AG10803 (cell line): ENCODE data around the gene NOL12.
A peak's percentile ranks its signal among the peaks of the same experiment; 100 is the strongest.
"Not testable (repeated sequence)": the region's sequence is repeated elsewhere in the genome, so short reads cannot be mapped to it uniquely, and the experiment has no call there.

Source experiments
- DNase-seq: peaks from one replicate; pipeline ENCODE4 v3.0.0; 2010; ENCODE audit warnings: low read depth
- H3K4me3 ChIP-seq: 2 replicates; pipeline ENCODE4 v1.5.1; 2011; ENCODE audit warnings: mild to moderate bottlenecking, low read length, control low read depth
- TF ChIP-seq, protein P1 (sequence below): conservative IDR thresholded peaks from 2 replicates; pipeline ENCODE4 v1.5.1; 2011; ENCODE audit warnings: mild to moderate bottlenecking, low read length, control low read depth, inconsistent platforms

Gene NOL12

DNA sequence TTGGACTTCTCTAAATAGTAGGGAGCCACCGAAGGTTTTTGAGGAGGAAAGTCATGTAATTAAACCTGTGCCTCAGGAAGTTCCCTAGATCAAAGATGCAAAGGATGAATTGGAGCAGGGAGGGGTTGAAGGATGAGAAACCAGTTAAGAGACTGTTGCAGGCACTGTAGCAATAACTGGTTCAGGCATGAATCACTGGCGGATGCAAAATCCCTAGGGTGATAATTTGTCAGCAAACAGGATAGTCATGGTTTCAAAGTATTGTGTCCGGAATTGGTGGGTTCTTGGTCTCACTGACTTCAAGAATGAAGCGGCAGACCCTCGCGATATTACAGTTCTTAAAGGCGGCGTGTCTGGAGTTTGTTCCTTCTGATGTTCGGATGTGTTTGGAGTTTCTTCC is 30.6 kb downstream of the NOL12 start:
- DNase-seq: peak; percentile 82
- H3K4me3 ChIP-seq: no peak overlapping the region
- TF ChIP-seq, protein P1, sequence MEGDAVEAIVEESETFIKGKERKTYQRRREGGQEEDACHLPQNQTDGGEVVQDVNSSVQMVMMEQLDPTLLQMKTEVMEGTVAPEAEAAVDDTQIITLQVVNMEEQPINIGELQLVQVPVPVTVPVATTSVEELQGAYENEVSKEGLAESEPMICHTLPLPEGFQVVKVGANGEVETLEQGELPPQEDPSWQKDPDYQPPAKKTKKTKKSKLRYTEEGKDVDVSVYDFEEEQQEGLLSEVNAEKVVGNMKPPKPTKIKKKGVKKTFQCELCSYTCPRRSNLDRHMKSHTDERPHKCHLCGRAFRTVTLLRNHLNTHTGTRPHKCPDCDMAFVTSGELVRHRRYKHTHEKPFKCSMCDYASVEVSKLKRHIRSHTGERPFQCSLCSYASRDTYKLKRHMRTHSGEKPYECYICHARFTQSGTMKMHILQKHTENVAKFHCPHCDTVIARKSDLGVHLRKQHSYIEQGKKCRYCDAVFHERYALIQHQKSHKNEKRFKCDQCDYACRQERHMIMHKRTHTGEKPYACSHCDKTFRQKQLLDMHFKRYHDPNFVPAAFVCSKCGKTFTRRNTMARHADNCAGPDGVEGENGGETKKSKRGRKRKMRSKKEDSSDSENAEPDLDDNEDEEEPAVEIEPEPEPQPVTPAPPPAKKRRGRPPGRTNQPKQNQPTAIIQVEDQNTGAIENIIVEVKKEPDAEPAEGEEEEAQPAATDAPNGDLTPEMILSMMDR: no peak

DNA sequence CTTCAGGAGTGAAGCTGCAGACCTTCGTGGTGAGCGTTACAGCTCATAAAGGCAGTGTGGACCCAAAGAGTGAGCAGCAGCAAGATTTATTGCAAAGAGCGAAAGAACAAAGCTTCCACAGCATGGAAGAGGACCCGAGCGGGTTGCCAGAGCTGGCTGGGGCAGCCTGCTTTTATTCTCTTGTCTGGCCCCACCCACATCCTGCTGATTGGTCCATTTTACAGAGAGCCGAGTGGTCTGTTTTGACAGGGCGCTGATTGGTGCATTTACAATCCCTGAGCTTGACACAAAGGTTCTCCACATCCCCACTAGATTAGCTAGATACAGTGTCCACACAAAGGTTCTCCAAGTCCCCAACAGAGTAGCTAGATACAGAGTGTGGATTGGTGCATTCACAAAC is 31.1 kb downstream of the NOL12 start:
- not testable (repeated sequence) for H3K4me3 ChIP-seq

DNA sequence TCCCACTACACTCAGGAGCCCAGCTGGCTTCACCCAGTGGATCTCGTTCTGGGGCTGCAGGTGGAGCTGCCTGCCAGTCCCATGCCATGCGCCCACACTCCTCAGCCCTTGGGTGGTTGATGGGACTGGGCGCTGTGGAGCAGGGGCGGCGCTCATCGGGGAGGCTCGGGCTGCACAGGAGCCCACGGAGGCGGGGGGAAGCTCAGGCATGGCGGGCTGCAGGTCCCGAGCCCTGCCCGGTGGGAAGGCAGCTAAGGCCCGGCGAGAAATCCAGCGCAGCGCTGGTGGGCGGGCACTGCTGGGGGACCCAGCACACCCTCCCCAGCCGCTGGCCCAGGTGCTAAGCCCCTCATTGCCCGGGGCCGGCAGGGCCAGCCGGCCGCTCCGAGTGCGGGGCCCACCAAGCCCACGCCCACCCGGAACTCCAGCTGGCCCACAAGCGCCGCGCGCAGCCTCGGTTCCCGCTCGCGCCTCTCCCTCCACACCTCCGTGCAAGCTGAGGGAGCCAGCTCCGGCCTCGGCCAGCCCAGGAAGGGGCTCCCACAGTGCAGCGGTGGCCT is 31.7 kb downstream of the NOL12 start:
- DNase-seq, H3K4me3 ChIP-seq: not testable (repeated sequence)

More for the DNA sequence above, 31.1 kb downstream of the NOL12 start:
- DNase-seq: not testable (repeated sequence)

DNA sequence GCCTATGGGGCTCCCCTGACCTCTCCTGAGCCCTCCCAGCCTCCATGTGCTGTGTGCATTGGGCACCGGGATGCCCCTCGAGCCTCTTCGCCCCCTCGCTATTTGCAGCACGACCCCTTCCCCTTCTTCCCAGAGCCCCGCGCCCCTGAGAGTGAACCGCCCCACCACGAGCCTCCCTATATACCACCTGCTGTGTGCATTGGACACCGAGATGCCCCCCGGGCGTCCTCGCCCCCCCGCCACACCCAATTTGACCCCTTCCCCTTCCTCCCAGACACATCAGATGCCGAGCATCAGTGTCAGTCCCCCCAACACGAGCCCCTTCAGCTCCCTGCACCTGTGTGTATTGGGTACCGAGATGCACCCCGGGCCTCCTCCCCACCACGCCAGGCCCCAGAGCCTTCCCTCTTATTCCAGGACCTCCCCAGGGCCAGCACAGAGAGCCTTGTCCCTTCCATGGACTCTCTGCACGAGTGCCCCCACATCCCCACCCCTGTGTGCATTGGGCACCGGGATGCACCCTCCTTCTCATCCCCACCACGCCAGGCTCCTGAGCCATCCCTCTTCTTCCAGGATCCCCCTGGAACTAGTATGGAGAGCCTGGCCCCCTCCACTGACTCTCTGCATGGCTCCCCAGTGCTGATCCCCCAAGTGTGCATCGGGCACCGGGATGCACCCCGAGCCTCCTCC is 39.6 kb downstream of the NOL12 start:
- H3K4me3 ChIP-seq: no peak overlapping the region
- DNase-seq: no peak
- TF ChIP-seq, protein P1: no peak

DNA sequence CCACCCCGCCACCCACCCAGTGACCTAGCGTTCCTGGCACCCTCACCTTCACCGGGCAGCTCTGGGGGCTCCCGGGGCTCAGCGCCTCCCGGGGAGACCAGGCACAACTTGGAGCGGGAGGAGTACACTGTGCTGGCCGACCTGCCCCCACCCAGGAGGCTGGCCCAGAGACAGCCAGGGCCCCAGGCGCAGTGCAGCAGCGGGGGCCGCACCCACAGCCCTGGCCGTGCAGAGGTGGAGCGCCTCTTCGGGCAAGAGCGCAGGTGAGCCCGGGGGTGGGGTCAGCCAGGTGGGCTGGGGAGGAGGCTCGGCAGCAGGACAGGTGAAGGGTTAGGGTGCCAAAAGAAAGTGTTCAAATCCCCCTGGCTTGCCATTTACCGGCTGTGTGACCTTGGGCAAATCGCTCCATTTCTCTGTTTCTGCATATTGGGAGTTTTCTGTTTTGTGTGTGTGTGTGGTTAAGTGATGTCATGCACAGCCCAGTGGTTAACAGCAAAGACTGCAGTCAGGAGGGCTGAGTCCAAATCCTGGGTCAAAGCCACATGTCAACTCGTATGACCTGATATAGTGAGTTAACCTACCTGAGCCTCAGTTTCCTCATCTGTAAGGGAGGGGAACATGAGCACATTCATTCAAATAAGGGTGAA is 40.2 kb downstream of the NOL12 start:
- peak; percentile 50 for DNase-seq
- no peak overlapping the region for H3K4me3 ChIP-seq
- TF ChIP-seq, protein P1: peak; percentile 41

DNA sequence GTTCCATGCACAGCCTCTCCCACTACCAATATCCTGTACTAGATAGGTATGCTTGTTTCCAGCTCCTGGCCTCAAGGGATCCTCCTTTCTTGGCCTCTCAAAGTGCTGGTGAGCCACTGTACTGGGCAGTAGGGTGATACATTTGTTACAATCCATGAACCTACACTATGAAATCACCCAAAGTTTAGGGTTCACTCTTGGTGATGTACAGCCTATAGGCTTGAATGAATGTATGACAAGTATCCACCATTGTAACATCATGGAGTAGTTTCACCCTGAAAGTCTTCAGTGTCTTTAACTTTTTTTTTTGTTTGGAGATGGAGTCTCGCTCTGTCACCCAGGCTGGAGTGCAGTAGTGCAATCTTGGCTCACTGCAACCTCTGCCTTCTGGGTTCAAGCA is 42.5 kb downstream of the NOL12 start:
- no peak for DNase-seq
- no peak overlapping the region for H3K4me3 ChIP-seq
- TF ChIP-seq, protein P1: no peak

DNA sequence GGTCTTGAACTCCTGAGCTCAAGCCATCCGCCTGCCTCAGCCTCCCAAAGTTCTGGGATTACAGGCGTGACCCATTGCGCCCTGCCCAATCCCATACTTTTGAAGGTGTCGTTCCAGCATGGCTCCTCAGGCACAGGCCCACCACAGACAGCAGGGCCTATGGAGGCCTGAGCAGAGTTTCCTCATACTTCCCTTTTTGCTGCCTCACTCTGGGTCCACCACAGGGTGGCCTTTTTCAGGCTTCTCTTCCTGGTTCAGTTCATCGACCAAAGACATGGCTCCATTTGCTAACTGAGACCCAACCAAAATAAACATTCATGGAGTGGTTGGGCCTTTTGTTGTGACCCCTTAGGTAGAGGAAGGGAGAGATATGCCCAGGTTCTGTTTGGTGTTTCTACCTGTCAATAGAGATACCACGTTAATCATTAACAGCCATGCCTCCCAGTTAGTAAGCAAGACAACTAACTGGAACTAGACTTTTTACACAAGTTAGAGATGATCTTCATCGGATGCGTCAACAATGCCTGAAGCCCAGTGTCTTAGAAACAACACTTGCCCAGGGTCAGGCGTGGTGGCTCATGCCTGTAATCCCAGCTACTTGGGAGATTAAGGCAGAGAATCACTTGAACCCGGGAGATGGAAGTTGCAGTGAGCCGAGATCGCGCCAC is 45.8 kb downstream of the NOL12 start:
- TF ChIP-seq, protein P1: 0 out of 2 replicates have a peak, but pooled peaks have one; percentile 9
- no peak overlapping the region for H3K4me3 ChIP-seq
- DNase-seq: no peak
